ENCODE data around the gene SLCO2B1.

- TF ChIP-seq CTCF (conservative IDR thresholded peaks at IDR 0.05 in 1 of 2, IDR thresholded peaks at IDR 0.05 in 1 of 2; ENCODE audit: extremely low read depth in 1 of 2, insufficient read depth in 1 of 2, low read depth in 1 of 2, low read length in 2 of 2) = no peak
- no peak for TF ChIP-seq EZH2 (IDR thresholded peaks at IDR 0.05; ENCODE audit: borderline replicate concordance, low read length)
Observed at GRCh38 chr11:75159151-75159953, 8.4 kb downstream of the SLCO2B1 start.
